ENCODE data around the gene FOXL1.

The FOXL1 gene

GRCh38 chr16:86608301-86608747 is 30.0 kb downstream of the FOXL1 start:
- DNase-seq = no peak

- no peak for DNase-seq
Observed at GRCh38 chr16:86609115-86609514, 30.8 kb downstream of the FOXL1 start.

GRCh38 chr16:86609661-86610060 is 31.3 kb downstream of the FOXL1 start:
- DNase-seq = no peak

GRCh38 chr16:86610779-86611524 is 32.6 kb downstream of the FOXL1 start:
- no peak for DNase-seq

GRCh38 chr16:86611525-86611855 is 33.1 kb downstream of the FOXL1 start:
- DNase-seq = no peak

GRCh38 chr16:86611941-86612340 is 33.6 kb downstream of the FOXL1 start:
- DNase-seq = no peak

- no peak for DNase-seq
Observed at GRCh38 chr16:86614699-86615098, 36.4 kb downstream of the FOXL1 start.

GRCh38 chr16:86616906-86617305 is 38.6 kb downstream of the FOXL1 start:
- DNase-seq = no peak

GRCh38 chr16:86618431-86619238 is 40.3 kb downstream of the FOXL1 start:
- DNase-seq = no peak

- no peak for DNase-seq
Observed at GRCh38 chr16:86619239-86619794, 41.0 kb downstream of the FOXL1 start.

GRCh38 chr16:86620184-86620583 is 41.8 kb downstream of the FOXL1 start:
- no peak for DNase-seq

GRCh38 chr16:86621966-86622365 is 43.6 kb downstream of the FOXL1 start:
- DNase-seq = no peak

- DNase-seq = no peak
Observed at GRCh38 chr16:86622700-86623615, 44.6 kb downstream of the FOXL1 start.

- DNase-seq = no peak
Observed at GRCh38 chr16:86625029-86625428, 46.7 kb downstream of the FOXL1 start.

- no peak for DNase-seq
Observed at GRCh38 chr16:86625821-86626220, 47.5 kb downstream of the FOXL1 start.

GRCh38 chr16:86626284-86626683 is 47.9 kb downstream of the FOXL1 start:
- no peak for DNase-seq

- DNase-seq = no peak
Observed at GRCh38 chr16:86626966-86627365, 48.6 kb downstream of the FOXL1 start.

- DNase-seq = no peak
Observed at GRCh38 chr16:86628614-86629013, 50.3 kb downstream of the FOXL1 start.

GRCh38 chr16:86630471-86630870 is 52.1 kb downstream of the FOXL1 start:
- no peak for DNase-seq

GRCh38 chr16:86631444-86631843 is 53.1 kb downstream of the FOXL1 start:
- DNase-seq = no peak
